ENCODE measurements around the gene WDR20. TPM values are rescaled to one million over a fixed set of nuclear protein-coding genes. Genes with fewer than 3 reads are reported as not detected.
"Not testable (repeated sequence)": the region's sequence is repeated elsewhere in the genome, so short reads cannot be mapped to it uniquely, and the experiment has no call there.

The WDR20 gene
- total RNA-seq, 1 donor from 2014 or later: 25.2 TPM

DNA sequence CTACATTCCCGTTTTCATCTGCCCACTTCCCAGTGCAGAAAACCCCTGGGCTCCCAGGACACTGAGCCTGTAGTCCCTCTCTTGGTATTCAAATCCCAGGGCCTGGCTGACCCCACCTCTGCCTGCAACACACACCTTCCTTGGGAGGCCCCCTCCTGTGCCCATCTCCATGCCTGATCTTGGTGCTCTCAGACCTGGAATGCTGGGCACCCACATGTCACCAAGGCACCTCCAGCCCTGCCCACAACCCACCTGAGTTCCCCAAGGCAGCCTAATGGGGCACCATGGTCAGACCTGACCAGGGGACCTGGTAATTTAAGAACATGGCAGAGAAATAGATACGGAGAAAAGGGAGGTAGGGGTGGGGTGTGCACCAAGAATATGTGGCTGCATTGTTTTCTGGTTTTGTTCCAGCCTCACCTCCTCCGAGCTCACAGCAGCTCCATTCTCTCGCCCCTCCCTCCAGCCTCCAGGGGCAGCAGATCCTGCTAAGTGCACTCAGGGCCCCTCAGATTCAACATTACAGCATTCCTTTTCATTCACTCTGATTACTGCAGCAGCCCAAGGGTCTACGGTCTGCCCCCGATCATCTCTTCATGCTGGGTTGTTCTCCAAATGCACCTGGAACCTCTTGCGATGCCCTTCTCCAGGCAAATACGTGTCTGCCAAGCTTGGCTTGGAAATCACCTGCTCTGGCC, 43.7 kb upstream of the WDR20 start:
- no peaks in the 10 kb centered on the region for H3K9me3 ChIP-seq
- H3K27ac ChIP-seq: no peak overlapping the region
- TF ChIP-seq CTCF (IDR thresholded peaks at IDR 0.05): no peak
- H3K36me3 ChIP-seq: no peaks in the 10 kb centered on the region
- H3K4me1 ChIP-seq: peaks cover 4% of the 10 kb centered on the region
- DNase-seq (peak; percentile 41), ATAC-seq (no peak)
- H3K27me3 ChIP-seq: no peaks in the 10 kb centered on the region
- H3K4me3 ChIP-seq: no peak overlapping the region
- intact Hi-C loops (cut with DNase I): loop anchor here (10.0 kb wide), 1 partner anchor 131 kb away; the partner anchor contains the start of gene DYNC1H1

DNA sequence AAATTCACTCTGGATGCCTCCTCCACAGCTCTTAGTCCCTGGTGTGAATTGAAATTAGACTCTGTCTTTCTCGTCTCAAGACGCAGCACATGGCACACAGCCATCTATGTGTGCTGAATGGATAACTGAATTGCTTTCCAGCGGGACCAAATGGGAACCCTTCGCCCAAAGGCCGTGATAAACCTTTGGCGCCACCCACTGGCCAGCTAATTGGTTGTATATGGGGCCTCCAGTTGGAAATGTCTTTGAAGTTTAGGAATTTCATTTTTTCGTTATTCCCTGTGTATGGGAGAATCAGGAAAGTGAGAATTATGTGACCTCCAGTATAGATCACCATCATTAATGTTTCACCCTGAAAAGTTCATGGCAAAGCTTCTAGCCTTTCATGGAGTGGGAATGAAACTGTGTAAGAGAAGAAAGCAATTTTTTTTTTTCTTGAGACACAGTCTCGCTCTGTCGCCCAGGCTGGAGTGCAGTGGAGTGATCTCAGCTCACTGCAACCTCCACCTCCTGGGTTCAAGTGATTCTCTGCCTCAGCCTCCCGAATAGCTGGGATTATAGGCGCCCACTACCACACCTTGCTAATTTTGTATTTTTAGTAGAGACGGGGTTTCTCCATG, 43.0 kb upstream of the WDR20 start:
- peaks cover 4% of the 10 kb centered on the region for H3K4me1 ChIP-seq
- H3K27ac ChIP-seq: no peak overlapping the region
- no peaks in the 10 kb centered on the region for H3K9me3 ChIP-seq
- DNase-seq (peak; percentile 87), ATAC-seq (peak; percentile 89)
- H3K36me3 ChIP-seq: no peaks in the 10 kb centered on the region
- no peak overlapping the region for H3K4me3 ChIP-seq
- TF ChIP-seq CTCF (IDR thresholded peaks at IDR 0.05): peak; percentile 81
- intact Hi-C loops (cut with DNase I): loop anchor here (10.0 kb wide), 1 partner anchor 132 kb away; the partner anchor contains the start of gene DYNC1H1
- H3K27me3 ChIP-seq: no peaks in the 10 kb centered on the region

DNA sequence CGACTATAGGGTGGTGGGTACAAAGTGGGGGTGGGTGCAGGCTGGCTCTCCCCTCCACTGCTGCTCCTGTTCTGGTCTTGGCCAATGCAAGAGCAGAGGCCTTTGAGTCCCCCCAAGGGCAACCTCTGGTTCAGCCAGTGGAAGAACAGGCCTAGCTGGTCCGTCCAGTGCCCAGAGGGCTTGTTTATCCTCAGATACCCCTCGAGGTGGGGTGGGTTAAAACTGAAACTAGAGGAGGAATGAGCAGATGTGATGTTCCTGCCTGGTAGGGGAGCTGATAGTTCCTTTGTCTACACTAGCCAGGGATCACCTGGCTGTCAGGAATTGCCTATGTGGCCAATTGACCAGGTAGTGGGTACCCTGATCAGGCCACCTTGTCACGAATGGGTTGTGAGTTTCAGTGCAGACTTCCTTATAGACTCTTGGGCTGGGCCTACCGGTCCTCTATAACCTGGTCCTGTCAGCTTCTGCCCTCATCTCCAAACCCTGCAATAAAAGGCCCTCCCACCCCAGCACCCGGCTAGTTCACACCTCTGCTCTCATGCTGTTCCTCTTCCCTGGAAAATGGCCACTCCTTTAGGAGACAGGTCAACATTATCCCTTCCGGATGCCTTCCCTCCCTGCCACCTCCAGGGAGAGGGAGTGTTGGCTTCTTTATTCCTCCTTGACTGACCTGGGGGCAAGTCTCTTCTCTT, 42.1 kb upstream of the WDR20 start:
- Histone ChIP-seq H3K27ac (no peak overlapping the region), H3K9me3 (no peaks in the 10 kb centered on the region), H3K4me1 (peaks cover 4% of the 10 kb centered on the region), H3K4me3 (no peak overlapping the region), H3K27me3 (no peaks in the 10 kb centered on the region), H3K36me3 (no peaks in the 10 kb centered on the region)
- intact Hi-C loops (cut with DNase I): loop anchor here (10.0 kb wide), 1 partner anchor 133 kb away; the partner anchor contains the start of gene DYNC1H1
- ATAC-seq: no peak
- no peak for TF ChIP-seq CTCF (IDR thresholded peaks at IDR 0.05)
- peak; percentile 26 for DNase-seq

- H3K4me3 ChIP-seq: no peak overlapping the region
- no peak for TF ChIP-seq CTCF (IDR thresholded peaks at IDR 0.05)
- H3K36me3 ChIP-seq: no peaks in the 10 kb centered on the region
- H3K27me3 ChIP-seq: no peaks in the 10 kb centered on the region
- H3K4me1 ChIP-seq: no peaks in the 10 kb centered on the region
- no peaks in the 10 kb centered on the region for H3K9me3 ChIP-seq
- ATAC-seq: no peak
- intact Hi-C loops (cut with DNase I): no loop called here
- H3K27ac ChIP-seq: no peak overlapping the region
- DNase-seq: no peak
Observed at GRCh38 chr14:102103062-102103695, 36.5 kb upstream of the WDR20 start.

GRCh38 chr14:102105369-102105768, 34.3 kb upstream of the WDR20 start:
- DNase-seq: no peak
- ATAC-seq: no peak
- H3K4me3 ChIP-seq: no peak overlapping the region
- no peaks in the 10 kb centered on the region for H3K36me3 ChIP-seq
- H3K4me1 ChIP-seq: no peaks in the 10 kb centered on the region
- no peaks in the 10 kb centered on the region for H3K27me3 ChIP-seq
- TF ChIP-seq CTCF (IDR thresholded peaks at IDR 0.05): no peak
- no peak overlapping the region for H3K27ac ChIP-seq
- intact Hi-C loops (cut with DNase I): no loop called here
- no peaks in the 10 kb centered on the region for H3K9me3 ChIP-seq

DNA sequence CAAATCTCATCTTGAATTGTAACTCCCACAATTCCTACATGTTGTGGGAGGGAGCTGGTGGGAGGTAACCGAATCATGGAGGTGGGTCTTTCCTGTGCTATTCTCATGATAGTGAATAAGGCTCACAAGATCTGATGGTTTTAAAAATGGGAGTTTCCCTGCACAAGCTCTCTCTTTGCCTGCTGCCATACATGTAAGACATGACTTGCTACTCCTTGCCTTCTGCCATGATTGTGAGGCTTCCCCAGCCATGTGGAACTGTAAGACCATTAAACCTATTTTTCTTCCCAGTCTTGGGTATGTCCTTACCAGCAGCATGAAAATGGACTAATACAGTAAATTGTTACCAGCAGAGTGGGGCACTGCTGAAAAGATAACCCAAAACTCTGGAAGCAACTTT, 30.4 kb upstream of the WDR20 start:
- ATAC-seq; intact Hi-C loops (cut with DNase I); H3K27ac ChIP-seq; H3K4me3 ChIP-seq; H3K36me3 ChIP-seq; H3K4me1 ChIP-seq; H3K9me3 ChIP-seq; H3K27me3 ChIP-seq; DNase-seq: not testable (repeated sequence)
